GM19468 (cell line): ENCODE results near the gene WDR17.
"Not testable (repeated sequence)": the region's sequence is repeated elsewhere in the genome, so short reads cannot be mapped to it uniquely, and the experiment has no call there.

ENCODE experiments used
- ATAC-seq: cut with Tn5 transposase; IDR thresholded peaks from one replicate; pipeline ENCODE4 v1.9.1; 2021; ENCODE audit warnings: mild to moderate bottlenecking, moderate library complexity, moderate number of reproducible peaks; ENCODE audit not compliant: unreplicated experiment; ENCODE audit errors: extremely low read depth

The WDR17 gene

DNA sequence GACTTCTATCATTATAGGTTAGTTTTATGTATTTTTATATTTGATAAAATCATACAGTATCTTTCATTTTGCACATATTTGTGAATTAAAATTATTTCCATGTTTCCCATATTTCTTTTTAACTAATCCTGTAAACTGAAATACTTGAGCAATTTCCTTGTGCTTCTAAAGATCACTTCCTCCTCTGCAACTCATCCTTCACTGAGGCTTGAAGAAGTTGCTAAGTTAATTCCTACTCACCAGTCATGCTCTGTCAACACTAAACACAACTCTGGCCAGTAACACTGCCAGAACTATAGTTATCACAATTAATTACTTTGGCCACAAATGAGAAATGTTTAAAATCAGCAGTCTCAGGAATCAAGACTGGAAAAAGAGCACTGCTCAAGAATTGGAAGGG, 123.0 kb downstream of the WDR17 start:
- no peak for ATAC-seq

DNA sequence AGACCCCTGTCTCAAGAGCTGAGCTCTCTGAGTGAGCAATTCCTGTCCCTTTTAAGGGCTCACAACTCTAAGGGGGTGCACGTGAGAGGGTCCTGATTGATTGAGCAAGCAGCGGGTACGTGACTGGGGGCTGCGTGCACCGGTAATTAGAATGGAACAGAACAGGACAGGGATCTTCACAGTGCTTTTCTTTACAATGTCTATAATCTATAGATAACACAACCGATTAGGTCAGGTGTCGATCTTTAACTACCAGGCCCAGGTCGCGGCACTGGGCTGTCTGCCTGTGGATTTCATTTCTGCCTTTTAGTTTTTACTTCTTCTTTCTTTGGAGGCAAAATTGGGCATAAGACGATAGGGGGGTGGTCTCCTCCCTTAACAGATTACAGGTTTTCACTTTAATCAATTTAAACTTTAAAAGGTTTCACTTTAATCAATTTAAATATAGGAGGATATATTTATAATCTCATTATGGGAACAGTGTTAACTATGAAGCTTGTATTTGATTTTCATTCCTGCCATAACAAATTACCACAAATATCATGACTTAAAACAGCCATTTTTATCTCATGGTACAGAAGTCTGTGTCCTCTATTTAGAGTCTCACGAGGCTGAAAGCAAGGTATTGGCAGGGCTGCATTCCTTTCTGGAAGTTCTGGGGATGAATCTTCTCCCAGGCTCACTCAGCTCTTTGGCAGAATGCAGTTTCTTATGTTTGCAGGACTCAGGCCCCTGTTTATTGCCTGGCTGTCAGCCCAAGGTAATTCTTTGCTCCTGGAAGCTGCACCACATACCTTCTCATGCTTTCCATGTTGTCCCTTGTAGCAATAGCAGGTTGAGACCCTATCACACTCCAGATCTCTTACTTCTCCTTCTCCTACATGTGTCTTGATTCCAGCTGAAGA, 124.5 kb downstream of the WDR17 start:
- no peak for ATAC-seq

DNA sequence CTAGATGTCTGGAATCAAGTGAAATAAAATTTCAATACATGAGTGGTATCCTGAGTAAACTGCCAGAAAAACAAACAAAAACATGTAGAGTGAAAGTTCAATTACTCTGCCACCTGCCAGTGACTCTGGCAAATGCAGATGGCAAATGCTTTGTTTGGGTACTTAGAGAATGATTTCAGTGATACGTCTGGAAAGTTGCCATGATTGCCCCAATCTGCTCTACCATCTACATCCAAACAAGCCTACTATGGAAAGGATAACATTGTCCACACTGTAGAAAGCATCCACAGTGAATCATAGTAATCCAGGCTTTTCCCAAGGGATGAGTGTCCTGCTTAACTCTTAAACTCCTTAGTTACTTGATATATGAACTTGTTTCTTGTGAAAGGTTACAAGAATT, 126.3 kb downstream of the WDR17 start:
- no peak for ATAC-seq

DNA sequence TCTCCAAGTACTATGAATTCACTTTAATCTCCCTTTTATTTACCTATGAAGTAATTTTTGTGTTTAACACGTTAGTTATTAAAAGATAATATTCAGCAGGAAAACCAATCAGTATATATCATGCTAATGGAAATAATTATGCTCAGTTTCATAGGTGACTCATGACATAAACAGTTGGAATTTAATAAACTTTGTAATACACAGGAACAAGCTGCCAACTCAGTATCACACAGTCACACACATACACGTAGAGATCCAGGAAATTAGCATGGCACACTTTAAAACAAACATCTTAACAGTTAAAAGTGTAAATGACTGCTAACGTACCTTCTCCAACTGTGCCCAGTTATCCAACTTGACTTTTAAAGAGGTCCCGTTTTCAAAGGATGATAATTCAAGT, 127.5 kb downstream of the WDR17 start:
- no peak for ATAC-seq

DNA sequence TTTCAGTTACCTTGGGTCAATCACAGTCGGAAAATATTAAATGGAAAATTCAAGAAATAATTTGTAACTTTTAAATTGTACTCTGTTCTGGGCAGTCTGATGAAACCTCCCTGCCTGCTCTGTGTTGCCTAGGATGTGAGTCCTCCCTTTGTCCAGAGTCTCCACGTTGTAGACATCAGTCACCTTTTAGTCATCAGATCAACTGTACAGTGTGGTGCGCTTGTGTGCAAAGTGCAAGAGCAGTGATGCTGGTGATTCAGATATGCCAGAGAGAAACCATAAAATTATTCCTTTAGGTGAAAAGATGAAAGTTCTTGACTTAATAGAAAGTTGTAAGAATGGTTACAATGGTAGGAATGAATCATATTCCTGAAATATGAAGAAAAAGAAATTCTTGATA, 128.3 kb downstream of the WDR17 start:
- no peak for ATAC-seq

DNA sequence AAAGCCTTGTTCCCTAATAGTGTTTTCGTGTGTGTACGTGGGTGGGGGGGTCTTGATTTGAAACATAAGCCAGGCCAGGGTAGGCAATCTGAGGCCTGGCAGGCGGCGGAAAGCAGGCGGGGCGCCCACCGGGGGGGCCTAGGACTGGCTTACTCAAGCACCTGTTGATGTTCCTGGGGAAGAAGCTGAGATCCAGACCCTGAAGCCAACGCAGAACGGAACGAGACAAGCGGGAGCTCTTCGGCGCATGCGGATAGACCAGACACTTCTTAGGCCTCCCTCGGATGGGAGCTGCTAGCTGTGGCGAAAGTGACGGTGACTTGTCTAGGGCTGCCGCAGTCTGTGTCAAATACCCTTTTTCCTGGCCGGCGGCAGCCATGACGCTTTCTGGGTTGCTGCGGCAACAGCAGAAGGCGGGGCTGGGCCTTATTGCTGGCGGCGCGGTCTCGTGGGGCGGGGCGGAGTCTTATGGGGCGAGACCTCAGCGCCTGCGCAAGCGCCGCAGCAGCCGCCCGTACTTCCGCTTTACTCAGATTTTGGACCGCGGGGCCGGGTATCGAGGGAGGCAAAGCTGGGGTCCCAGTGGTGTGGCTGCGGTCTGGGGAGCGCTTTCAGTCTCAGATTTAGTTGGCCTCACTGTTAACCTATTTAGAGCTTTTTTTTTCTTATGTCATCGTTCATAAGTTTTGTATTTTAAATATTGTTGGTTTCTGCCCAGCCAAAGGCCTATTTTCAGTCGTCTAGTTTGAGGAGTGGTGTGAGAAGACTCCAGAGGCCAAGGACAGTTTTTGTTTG, 129.7 kb downstream of the WDR17 start, which contains the start of gene SPATA4:
Gene SPATA4, minus strand, starts transcription at position 402 of the 795 bp plus-strand sequence. Its CDS starts 23 bp downstream, at position 379.
- peak; percentile 99 for ATAC-seq

DNA sequence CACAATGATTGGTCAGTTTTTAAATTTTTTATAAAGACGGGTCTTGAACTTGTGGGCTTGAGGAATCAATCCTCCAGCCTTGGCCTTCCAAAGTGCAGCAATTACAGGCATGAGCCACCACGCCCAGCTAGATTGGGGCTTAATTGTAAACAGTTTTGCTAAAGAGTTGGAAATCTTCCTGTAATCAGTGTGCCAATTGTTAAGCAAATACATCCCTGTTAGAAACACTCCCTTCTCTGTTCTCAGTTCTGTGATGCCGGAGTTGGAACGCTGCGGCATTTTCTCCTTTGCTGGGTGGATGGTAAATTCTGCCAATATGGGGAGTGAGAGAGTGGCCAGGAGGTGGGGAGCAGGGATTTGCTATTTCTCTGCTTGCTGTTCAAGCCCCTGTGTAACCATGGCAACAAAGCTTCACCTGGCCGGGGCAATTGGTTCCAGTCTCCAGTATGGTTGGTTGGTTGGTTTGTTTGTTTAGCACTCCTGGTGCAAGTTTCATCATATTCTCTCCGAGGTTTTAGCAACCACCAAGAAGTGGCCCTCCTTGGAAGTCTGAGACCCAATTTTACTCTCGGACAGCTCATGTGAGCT, 132.8 kb downstream of the WDR17 start:
- ATAC-seq = no peak

DNA sequence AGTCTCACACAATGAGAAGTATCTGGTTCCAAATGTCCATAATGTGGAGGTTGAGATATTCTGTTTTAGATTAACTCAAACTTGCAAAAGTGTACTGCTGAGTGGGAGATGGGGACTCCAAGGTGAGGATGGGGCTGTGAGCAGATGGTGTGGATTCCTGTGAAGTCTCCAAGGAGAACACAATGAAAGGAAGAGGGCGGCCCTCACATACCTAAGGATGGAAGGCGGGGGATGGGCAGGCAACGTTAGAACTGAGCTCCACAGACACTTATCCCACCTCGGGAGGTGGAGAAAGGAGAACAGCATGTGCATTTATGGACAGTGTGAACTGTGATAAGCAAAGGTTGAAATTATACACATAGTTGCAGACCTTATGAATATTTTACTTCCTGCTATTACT, 139.7 kb downstream of the WDR17 start:
- ATAC-seq = no peak

DNA sequence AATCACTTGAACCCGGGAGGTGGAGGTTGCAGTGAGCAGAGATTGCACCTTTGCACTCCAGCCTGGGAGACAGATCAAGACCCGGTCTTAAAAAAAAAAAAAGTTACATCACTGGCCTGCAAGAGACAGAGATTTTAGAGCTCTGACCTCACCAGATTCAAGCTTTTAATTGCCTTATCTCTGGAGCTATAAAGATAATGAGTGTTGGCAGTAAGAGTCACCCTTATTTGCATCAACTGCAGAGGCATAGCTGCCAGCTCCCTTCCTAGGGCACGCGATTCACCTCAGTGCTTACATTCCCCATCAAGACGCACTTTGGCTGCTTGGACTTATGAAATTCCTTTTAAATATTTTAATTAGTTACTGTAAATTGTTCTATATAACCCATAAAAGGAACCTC, 142.2 kb downstream of the WDR17 start:
- no peak for ATAC-seq

DNA sequence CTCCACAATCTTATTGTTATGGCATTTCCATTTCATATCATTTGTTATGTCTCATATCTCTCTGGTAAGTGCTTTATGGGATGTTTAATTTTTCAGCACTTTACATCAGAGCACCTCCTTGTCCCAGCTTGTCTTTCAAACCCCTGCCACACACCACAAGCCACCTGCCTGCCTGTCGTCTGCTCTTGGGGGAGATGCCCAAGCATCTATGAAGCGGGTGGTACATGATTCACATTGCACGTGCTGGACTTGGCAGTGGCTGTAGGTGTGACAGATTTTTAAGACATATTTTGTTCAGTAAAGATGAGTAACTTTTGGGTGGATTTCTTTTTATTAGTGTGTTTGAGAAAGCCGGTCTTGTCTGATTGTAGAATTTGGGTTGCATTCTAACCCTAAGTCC, 143.9 kb downstream of the WDR17 start:
- no peak for ATAC-seq

DNA sequence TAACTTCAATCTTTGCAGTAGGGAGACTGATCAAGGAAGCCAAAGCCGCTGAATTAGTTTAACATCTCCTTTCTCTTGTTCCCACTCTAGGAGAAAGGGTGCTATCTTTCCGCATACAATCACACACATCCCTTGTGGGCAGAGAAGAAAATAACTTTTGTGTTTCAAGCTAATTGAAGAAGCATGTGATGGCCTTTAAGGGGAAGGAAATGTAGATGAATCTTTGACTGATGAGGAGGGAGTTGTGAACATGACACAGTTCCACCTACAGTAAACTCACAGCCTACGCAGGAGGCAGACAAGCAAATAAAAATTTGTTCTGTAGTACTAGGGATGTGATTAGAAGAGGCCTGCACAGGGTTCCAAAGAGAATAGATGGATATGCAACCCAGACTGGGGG, 144.5 kb downstream of the WDR17 start:
- no peak for ATAC-seq

DNA sequence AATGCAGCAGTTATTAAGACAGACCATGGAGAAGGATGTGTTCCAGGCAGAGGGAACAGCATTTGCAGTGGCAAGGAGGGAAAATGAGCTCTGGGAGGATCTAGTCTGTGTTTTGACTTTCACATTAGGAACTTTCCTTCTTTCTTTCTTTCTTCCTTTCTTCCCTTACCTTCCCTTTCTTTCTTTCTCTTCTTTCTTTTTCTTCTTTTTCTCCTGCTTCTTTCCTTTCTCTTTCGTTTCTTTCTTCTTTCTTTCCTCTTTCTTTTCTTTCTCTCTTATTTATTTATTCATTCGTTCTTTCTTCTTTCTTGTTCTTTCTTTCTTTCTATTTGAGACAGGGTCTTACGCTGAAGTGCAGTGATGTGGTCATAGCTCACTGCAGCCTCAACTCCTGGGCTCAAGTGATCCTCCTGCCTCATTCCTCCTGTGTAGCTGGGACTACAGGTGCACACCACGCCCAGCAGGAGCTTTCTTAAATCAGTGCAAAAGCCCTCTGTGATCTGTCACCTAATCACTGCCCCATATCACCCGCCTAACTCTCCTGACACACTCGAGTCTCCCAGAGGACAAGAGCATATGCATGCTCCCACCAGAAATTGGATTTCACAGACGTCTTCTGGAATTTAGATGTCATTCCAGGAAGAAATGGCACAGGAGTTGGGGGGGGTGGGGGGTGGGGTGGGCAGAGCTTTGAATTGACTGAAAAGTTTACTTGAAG, 145.1 kb downstream of the WDR17 start:
- no peak for ATAC-seq

DNA sequence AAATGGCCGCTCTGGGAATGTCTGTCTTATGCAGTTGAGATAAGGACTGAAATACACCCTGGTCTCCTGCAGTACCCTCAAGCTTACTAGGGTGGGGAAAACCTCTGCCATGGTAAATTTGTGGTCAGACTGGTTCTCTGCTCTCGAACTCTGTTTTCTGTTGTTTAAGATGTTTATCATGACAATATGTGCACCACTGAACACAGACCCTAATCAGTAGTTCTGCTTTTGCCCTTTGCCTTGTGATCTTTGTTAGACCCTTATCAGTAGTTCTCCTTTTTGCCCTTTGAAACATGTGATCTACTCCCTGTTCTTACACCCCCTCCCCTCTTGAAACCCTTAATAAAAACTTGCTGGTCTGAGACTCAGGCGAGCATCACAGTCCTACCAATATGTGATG, 146.7 kb downstream of the WDR17 start:
- not testable (repeated sequence) for ATAC-seq

DNA sequence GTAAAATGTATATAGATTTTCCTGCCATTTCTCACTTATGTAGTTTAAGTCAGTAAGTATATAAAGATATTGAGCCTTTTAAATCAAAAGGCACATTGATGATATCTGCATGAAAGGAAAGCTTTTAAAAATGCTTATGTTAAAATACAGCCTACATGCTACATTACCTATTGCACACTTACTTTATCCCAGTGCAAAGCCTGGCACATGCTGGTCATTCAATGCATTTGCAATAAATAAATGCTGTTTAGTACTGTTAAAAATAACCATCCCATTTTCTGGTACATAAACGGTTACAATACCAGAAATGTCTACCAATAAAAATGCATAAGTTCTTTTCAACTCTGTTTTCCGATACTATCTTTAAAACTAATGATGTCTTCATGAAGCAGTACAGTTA, 151.9 kb downstream of the WDR17 start:
- ATAC-seq = no peak

DNA sequence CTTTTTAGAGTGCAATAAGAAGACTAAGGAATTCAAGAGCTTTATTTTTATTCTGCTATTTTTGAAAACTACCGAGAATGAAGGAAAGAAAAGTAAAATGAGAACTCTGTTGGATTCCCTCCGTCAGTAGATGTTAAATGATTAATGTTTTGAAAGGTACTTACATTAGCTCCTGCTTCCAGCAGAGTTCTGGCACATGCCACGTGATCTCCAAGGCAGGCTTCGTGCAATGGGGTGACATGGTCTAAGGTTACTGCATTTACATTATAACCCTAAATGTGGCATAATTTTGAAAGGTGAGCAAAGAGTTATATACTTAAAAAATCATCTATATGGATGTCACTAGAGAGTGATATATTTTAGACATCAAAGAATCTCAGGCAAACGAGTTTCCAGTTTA, 156.5 kb downstream of the WDR17 start:
- no peak for ATAC-seq

DNA sequence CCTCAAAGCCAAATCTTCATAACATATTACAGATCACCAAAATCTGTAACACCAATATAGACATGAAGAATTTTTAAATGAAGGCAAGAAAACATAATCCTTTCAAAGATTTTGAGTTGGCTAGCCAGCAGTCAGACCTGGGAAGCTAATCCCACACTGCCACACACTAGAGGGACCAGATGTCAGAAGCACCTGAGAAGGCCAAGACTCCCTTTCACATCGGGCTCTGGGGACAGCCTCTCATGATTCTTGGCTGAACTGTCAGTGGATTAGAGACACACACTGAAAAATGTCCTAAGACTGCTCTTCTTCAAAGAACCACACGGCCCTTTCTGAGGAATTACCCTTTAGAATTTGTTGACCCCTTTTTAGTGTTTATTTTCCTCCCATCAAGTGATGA, 157.9 kb downstream of the WDR17 start:
- ATAC-seq = no peak

DNA sequence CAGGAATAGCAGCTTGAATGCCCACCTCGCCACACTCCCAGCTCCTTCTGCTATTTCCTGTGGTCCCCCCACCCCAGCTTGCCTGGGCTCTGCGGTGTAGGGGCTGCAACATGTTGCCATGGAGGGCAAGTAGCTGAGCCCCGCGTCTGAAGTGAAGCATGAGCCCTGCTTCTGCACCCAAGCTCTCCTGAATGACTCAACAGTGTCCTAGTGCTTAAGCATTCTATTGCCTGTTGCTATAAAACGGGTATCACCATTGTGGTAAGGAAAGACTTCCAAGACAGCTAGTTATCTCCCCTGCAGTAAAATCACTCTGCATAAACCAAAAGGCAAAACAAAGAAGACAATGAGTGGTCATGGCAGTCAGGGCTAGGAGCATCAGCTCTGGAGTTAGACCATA, 161.1 kb downstream of the WDR17 start:
- ATAC-seq = no peak

DNA sequence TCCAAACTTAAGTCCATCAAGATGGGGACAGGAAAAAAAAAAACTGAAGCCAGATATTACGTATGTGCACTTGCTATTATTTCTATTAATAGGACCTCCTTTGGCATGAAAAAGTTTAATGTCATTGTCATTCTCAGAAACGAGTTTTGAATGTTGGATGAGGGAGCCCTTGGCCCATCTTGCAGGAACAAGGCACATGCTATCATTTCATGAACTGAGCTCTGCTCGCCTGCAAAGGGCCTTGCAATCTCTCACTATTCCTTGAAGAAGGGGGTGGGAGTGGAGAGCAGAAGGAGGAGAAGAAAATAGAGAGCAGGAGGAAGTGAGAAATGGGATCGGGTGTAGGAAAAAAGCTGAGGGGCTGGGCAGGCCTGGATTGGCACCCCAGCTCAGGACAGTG, 164.0 kb downstream of the WDR17 start:
- no peak for ATAC-seq
